ENCODE measurements around the gene PDLIM7. TPM values are rescaled to one million over a fixed set of nuclear protein-coding genes. Genes with fewer than 3 reads are reported as not detected.
"Not testable (repeated sequence)": the region's sequence is repeated elsewhere in the genome, so short reads cannot be mapped to it uniquely, and the experiment has no call there.

The PDLIM7 gene
- total RNA-seq, 1 experiment from 2014 or later: 132 TPM

DNA sequence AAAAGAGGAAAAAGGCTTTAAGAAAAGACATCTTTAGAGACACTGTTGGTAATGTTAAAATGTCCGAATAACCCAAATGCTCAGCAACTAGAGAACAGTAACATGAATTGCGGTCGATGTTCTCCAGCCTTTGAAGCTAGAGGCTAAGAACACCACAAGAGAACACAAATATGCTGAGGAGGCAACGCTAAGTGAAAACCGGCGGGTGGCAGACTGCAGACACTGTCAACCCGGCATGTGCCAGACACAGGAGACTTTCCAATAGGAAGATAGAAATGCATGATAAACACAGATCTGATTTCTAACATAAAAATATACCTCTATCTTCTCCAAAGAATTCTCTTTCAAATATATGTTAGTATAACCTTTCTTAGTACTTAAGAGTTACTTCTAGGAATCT, 37.7 kb upstream of the PDLIM7 start:
- CTCF ChIA-PET: no interaction called here
- H3K36me3 ChIP-seq (ENCODE audit: insufficient read depth, low read length, poor library complexity, severe bottlenecking): peaks cover 36% of the 10 kb centered on the region
- intact Hi-C loops (cut with micrococcal nuclease; ENCODE audit: unreplicated experiment): no loop called here
- H3K27ac ChIP-seq (ENCODE audit: low read depth, low read length, poor library complexity, severe bottlenecking): no peak overlapping the region
- no peaks in the 10 kb centered on the region for H3K27me3 ChIP-seq (replicated peaks; ENCODE audit: insufficient read depth, low read depth, low read length, poor library complexity)
- POLR2A ChIA-PET (ENCODE audit: low non-redundant PET): no interaction called here
- no peaks in the 10 kb centered on the region for H3K9me3 ChIP-seq (ENCODE audit: low read depth, low read length, poor library complexity, severe bottlenecking)
- BruUV-seq (replicated peaks): no TSS peak
- H3K4me1 ChIP-seq (ENCODE audit: insufficient read depth, low read length, poor library complexity, severe bottlenecking): no peaks in the 10 kb centered on the region
- H3K4me3 ChIP-seq (ENCODE audit: low read depth, low read length, poor library complexity, severe bottlenecking): no peak overlapping the region
- TF ChIP-seq, protein P1, sequence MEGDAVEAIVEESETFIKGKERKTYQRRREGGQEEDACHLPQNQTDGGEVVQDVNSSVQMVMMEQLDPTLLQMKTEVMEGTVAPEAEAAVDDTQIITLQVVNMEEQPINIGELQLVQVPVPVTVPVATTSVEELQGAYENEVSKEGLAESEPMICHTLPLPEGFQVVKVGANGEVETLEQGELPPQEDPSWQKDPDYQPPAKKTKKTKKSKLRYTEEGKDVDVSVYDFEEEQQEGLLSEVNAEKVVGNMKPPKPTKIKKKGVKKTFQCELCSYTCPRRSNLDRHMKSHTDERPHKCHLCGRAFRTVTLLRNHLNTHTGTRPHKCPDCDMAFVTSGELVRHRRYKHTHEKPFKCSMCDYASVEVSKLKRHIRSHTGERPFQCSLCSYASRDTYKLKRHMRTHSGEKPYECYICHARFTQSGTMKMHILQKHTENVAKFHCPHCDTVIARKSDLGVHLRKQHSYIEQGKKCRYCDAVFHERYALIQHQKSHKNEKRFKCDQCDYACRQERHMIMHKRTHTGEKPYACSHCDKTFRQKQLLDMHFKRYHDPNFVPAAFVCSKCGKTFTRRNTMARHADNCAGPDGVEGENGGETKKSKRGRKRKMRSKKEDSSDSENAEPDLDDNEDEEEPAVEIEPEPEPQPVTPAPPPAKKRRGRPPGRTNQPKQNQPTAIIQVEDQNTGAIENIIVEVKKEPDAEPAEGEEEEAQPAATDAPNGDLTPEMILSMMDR (conservative IDR thresholded peaks at IDR 0.05; ENCODE audit: low read depth, low read length): no peak
- no peak for TF ChIP-seq EZH2 (IDR thresholded peaks at IDR 0.05; ENCODE audit: borderline replicate concordance, low read depth, low read length, poor library complexity, severe bottlenecking)
- no peak for DNase-seq (ENCODE audit: low spot score)

DNA sequence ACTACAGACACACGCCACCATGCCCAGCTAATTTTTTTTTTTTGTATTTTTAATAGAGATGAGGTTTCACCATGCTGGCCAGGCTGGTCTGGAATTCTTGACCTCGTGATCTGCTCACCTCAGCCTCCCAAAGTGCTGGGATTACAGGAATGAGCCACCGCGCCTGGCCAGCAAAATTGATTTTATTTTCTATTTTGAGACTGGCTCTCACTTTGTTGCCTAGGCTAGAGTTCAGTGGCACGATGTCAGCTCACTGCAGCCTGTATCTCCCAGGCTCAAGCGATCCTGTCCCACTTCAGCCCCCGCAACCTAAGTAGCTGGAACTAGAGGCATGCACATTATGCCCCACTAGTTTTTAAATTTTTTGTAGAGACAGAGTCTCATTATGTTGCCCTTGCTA, 37.0 kb upstream of the PDLIM7 start:
- intact Hi-C loops (cut with micrococcal nuclease; ENCODE audit: unreplicated experiment); POLR2A ChIA-PET (ENCODE audit: low non-redundant PET): not testable (repeated sequence)

DNA sequence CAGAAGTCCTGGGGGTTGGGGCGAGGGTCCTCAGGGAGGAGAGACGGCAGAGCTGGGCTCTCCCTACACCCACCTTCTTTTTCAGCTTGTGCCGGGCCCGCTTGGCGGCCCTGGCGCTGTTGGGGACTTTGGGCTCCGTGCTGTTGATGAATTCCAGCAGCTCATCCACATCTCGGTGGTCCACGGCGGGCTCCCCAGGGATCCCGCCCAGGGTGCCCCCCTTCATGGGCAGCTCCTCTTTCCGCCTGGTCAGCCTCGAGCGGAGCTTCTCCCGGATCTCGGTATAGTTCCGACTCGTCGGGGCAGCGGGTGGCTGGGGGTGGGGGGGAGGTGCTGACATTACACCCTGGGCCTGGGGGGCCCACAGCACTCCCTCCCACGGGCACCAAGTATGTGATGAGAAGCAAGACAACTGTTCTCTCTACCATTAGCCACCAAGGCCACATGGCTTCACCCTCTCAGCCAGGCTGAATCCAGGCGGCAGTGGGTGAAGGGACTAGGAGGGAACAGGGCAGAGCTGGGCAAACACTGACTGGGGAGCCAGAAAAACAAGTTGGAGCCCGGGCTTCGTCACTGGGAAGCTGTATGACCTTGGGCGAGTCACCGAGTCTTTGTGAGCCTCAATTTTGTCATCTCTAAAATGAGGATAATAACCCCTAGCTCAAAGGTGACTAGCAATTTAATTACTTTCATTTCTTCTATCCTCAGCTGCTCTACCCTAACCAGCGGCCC, 34.0 kb upstream of the PDLIM7 start:
- ChIA-PET POLR2A (ENCODE audit: low non-redundant PET) (no interaction called here), CTCF (no interaction called here)
- H3K4me3 ChIP-seq (ENCODE audit: low read depth, low read length, poor library complexity, severe bottlenecking): no peak overlapping the region
- H3K4me1 ChIP-seq (ENCODE audit: insufficient read depth, low read length, poor library complexity, severe bottlenecking): no peaks in the 10 kb centered on the region
- intact Hi-C loops (cut with micrococcal nuclease; ENCODE audit: unreplicated experiment): no loop called here
- no peaks in the 10 kb centered on the region for H3K9me3 ChIP-seq (ENCODE audit: low read depth, low read length, poor library complexity, severe bottlenecking)
- H3K27ac ChIP-seq (ENCODE audit: low read depth, low read length, poor library complexity, severe bottlenecking): no peak overlapping the region
- no peak for TF ChIP-seq EZH2 (IDR thresholded peaks at IDR 0.05; ENCODE audit: borderline replicate concordance, low read depth, low read length, poor library complexity, severe bottlenecking)
- TF ChIP-seq, protein P1 (conservative IDR thresholded peaks at IDR 0.05; ENCODE audit: low read depth, low read length): no peak
- no peaks in the 10 kb centered on the region for H3K27me3 ChIP-seq (replicated peaks; ENCODE audit: insufficient read depth, low read depth, low read length, poor library complexity)
- no peak for DNase-seq (ENCODE audit: low spot score)
- H3K36me3 ChIP-seq (ENCODE audit: insufficient read depth, low read length, poor library complexity, severe bottlenecking): peaks cover 21% of the 10 kb centered on the region
- BruUV-seq (replicated peaks): no TSS peak

More for the DNA sequence above, 37.0 kb upstream of the PDLIM7 start:
- not testable (repeated sequence) for BruUV-seq (replicated peaks); H3K27ac ChIP-seq (ENCODE audit: low read depth, low read length, poor library complexity, severe bottlenecking); H3K9me3 ChIP-seq (ENCODE audit: low read depth, low read length, poor library complexity, severe bottlenecking); DNase-seq (ENCODE audit: low spot score); H3K4me1 ChIP-seq (ENCODE audit: insufficient read depth, low read length, poor library complexity, severe bottlenecking); H3K27me3 ChIP-seq (replicated peaks; ENCODE audit: insufficient read depth, low read depth, low read length, poor library complexity); H3K4me3 ChIP-seq (ENCODE audit: low read depth, low read length, poor library complexity, severe bottlenecking)
- H3K36me3 ChIP-seq (ENCODE audit: insufficient read depth, low read length, poor library complexity, severe bottlenecking): peaks cover 36% of the 10 kb centered on the region
- CTCF ChIA-PET: interaction anchor here (0.6 kb wide), 1 partner anchor 48 kb away, joined by 3 read pairs; no protein-coding TSS in a partner anchor

- Histone ChIP-seq H3K9me3 (ENCODE audit: low read depth, low read length, poor library complexity, severe bottlenecking) (no peaks in the 10 kb centered on the region), H3K36me3 (ENCODE audit: insufficient read depth, low read length, poor library complexity, severe bottlenecking) (peaks cover 20% of the 10 kb centered on the region), H3K27me3 (replicated peaks; ENCODE audit: insufficient read depth, low read depth, low read length, poor library complexity) (no peaks in the 10 kb centered on the region), H3K4me3 (ENCODE audit: low read depth, low read length, poor library complexity, severe bottlenecking) (no peak overlapping the region), H3K27ac (ENCODE audit: low read depth, low read length, poor library complexity, severe bottlenecking) (no peak overlapping the region), H3K4me1 (ENCODE audit: insufficient read depth, low read length, poor library complexity, severe bottlenecking) (no peaks in the 10 kb centered on the region)
- intact Hi-C loops (cut with micrococcal nuclease; ENCODE audit: unreplicated experiment): no loop called here
- CTCF ChIA-PET: no interaction called here
- TF ChIP-seq, protein P1 (conservative IDR thresholded peaks at IDR 0.05; ENCODE audit: low read depth, low read length): no peak
- no peak for TF ChIP-seq EZH2 (IDR thresholded peaks at IDR 0.05; ENCODE audit: borderline replicate concordance, low read depth, low read length, poor library complexity, severe bottlenecking)
- POLR2A ChIA-PET (ENCODE audit: low non-redundant PET): no interaction called here
- DNase-seq (ENCODE audit: low spot score): no peak
- BruUV-seq (replicated peaks): no TSS peak
Measured at GRCh38 chr5:177530638-177531037, 33.2 kb upstream of the PDLIM7 start.
